DMS114 treated with DMSO at 0.1 percent for 48 hours (cell line): ENCODE results near the gene WSCD1.

Experiments
- DNase-seq: peaks from one replicate; lab custom pipeline; 2025; ENCODE audit not compliant: unreplicated experiment; lab: John Stamatoyannopoulos, UW

The WSCD1 gene

DNA sequence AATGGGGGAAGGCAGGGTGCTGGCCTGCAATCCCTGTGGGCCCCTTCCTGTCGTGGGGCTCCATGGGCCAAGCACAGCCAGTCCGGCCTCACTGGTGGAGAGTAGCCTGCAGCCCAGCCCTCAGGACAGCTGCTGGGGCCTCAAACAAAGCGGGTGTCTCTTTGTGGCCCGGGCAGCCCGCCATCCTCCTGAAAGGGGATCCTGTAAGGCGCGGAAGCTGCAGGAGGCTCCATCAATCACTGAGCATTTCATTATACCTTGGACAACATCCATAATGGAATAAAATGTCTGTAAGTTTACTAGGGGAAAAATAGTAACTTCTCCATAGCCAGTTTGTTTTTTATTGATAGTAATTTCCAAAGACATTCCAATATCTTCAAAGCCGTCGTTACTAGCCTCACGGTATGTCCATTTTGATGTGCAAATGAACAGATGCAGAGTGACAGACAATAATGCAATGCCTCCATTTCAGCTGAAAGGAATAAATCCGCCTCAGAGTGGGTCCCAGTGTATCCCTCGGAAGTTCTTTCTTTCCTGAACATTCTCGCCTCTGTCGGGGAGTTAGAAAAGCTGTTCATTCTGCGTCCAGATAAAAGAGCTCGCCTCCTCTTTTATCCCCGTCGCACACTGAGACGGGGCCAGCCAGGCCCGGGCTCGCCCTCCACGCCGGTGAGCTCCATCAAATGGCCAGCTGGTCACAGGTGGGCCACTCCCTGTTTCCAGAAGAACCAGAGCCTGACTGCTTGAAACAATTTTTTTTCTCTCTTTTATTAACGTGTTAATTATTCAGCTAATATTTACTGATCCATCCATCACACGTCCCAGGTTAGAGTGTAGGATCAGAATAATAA lies 14.4 kb downstream of the WSCD1 start:
- DNase-seq = no peak

DNA sequence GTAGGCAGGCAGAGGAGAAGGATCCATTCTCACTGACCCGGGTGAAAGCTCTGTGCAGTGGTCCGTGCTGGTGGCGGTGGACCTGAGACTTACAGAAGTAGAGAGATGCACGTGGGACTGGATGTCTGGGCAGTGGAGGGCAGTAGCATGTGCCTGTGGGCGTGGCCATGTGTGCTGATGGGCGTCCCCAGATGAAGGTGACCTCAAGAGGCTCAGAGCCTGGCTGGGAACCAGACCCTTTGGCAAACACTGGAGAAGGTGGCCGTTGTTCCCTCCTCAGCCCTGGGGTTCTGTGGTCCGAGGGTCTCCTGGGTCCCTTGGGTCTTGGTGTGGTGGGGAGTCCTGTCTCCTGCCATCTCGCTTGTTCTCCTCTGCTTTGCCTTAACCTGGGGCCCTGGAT lies 15.6 kb downstream of the WSCD1 start:
- DNase-seq = no peak

DNA sequence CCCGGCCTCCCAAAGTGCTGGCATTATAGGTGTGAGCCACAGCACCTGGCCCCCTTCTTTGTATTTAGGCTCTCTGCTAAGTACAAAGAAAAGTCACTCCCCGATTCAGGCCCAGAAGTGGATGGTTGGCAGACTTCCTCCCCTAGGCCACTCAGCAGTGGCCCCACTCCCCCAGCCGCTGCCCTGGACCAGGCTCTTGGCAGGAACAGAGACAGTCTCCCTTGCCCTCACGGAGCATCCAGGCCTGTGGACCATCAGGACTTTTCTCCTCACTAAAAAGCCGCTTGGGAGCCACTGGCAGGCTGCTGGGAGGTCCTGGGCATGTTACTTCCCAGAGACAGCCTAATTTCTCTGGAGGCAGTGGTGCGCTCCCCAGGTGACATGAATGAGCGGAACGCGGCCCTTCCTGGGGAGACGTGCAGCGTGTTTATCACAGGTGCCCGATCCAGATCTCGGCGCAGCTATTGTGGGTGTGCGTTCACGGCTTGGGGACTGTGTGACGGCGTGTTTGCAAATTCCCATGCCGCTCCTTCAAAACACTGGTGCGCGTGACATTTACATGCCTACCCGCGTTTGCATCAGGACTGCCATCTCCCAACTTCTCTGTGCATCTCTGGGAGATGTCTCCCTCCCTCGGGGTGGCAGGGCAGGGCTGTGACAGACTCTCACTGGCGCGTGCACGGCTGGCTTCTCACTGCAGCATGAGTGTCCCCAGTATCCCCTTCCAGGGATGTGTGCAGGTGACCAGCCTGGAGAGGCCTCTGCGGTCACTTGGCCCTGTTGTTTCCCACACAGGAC lies 16.6 kb downstream of the WSCD1 start:
- DNase-seq = no peak

DNA sequence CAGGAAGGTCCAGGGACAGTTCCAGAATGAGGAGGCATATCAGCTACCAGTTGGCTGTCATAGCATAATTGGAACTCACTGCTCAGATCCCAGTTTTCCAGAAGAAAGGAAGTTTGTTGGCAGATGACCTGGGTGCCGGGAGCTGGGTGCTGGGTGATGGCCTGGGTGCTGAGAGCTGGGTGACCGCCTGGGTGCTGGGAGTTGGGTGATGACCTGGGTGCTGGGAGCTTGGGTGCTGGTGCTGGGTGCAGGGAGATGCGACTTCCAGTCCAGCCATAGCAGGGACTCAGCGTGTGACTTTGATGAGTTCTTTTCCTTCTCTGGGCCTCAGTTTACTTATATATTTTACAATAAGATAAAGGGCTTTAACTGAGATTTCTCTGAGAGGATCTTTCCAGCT lies 18.0 kb downstream of the WSCD1 start:
- DNase-seq = no peak

DNA sequence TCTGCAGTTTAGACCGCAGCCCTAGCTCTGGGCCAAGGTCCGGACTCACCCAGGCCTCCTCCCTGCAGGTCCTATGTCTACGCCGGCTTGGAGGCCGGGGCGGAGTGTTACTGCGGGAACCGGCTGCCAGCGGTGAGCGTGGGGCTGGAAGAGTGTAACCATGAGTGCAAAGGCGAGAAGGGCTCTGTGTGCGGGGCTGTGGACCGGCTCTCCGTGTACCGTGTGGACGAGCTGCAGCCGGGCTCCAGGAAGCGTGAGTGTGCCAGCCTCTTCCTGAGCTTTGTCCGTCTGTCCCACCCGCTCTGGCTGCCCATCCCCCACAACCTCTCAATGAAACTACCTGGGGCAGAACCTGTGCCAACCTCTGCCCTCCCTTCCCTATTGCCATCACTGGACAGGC lies 20.1 kb downstream of the WSCD1 start:
- DNase-seq = no peak

DNA sequence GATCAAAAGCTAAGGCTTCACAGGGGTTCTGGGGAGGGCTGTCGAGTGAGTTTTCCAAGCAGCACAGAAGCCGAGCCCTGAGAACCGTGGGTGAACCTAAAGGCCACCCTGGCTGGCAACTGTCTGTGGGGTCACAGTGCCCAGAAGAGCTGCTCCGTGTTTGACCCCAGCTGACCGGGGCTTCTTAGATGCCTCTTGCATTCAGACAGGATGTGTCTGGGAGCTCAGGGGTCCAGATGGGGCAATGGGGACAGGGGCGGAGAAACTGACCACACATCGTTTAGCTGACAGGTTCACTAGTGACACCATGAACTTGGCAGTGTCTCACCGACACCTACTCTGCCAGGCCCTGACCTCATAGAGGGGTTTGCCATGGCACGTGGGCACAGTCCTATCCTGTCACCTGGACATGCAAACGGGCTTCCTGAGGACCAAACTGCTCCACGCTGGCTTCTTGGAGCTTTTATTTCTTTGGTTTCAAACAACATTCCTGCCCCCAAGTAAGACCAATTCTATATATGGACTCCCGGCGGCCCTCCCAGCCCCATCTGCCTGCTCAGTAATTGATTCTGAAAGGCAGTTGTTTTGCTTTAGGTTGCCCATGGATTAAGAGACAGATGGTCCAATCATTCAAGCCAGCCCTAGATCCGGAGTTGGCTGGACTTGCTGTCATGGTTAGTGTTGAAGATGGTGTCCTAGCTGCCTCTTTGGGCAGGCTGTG lies 22.2 kb downstream of the WSCD1 start:
- DNase-seq = no peak

DNA sequence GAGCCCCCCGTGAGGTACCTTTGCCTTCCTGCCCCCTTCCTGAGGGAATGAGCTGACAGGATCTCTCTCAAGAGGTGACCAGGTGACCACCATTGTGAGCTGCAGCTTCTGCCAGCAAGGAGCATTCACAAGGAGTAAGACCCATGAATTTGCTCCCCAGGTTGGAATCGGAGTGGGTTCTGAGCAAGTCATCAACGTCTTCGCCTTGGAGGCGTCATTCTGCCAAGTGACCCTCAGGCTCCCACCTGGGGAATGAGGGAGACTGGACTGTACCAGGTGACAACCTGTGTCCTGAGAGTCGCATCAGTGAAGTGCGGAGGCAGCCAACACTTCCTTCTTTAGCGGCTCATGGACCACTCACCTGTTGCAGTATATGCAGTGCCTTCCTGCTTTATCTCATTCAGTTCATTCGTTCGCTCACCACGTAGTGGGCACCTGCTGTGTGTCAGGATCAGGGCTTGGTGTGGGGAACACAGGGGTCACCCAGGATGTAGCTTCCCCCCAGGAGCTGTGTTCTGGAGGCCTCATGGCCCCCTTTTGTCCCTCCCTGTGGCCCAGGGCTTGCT lies 22.8 kb downstream of the WSCD1 start:
- no peak for DNase-seq

DNA sequence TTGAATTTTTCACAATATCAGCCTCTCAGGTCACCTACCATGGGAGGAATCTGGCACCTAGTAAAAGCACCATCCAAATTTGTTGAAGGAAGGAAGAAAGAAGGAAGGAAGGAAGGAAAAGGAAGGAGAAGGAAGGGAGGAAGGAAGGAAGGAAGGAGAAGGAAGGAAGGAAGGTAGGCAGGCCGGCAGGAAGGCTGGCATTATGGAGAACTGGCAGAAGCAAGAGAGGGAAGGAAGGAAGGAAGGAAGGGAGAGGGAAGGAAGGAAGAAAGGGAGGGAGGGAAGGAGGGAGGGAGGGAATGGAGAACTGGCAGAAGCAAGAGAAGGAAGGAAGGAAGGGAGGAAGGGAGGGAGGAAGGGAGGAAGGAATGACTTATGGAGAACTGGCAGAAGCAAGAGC lies 24.3 kb downstream of the WSCD1 start:
- no peak for DNase-seq

DNA sequence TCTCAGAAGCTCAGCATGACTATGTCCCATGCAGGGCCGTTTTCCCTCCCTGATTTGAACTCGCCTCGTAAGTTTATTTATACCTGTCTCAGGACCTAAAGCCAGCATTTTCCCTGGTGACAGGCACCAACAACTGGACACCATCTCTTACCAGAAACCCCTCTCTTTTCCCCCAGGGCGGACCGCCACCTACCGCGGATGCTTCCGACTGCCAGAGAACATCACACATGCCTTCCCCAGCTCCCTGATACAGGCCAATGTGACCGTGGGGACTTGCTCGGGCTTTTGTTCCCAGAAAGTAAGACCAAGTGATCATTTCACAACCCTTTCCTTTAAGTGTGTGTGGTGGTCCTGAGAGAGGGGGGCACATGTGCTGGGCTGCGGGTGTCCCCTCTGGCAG lies 24.7 kb downstream of the WSCD1 start:
- no peak for DNase-seq

DNA sequence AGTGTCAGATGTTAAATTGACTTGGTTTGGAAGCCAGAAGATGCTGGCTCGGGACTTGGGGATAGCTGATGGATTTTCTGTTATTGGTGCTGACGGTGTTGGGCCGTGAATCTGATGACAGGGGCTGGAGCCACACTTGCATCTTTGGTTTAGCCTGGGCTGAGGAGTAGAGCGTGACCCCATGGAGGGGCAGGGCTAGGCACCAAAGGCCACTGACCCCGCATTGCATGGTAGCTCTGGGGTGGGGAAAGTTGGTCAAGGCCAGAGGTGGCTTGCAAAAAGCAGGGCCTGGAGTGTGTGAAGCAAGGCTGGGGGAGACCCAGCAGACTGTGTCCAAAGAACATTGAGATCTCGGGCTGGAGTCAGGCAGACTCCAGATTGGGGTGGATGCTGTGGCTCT lies 25.3 kb downstream of the WSCD1 start:
- DNase-seq = no peak

DNA sequence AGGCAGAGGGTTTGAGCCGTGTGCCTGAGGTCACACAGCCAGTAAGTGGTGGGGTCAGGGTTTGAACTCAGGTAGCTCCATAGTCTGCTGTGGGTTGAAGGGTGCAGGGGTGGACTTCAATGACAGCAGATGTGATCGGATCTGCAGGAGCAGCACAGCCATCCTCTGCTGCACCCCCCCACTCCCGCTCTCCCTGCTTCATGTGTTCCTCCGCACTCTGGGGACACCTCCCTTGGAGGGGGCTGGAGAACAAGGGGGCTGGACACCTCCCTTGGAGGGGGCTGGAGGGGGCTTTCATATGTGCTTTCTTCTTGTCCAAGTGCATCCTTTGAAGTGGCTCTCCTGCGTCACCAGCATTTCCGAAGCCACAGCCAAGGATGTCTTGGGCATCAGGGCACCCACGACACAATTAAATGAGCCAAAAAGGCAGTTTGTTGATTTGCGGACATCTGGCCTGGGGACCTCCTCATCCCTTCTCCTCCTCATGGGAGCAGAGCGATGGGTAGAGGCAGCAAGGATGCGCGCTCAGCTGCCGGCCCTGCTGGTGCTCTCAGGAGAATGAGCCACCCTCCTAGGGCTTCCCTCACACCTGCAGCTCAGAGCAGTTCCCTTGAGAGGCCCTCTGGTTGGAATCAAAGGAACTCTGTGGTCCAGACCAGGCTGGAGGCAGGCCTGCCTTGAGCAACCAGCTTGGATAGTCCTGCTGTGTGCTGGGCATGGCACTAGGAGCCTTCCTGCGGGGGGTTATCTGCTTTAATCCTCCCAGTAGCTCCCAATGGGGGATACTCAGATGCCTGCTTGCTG lies 26.2 kb downstream of the WSCD1 start:
- DNase-seq = no peak

DNA sequence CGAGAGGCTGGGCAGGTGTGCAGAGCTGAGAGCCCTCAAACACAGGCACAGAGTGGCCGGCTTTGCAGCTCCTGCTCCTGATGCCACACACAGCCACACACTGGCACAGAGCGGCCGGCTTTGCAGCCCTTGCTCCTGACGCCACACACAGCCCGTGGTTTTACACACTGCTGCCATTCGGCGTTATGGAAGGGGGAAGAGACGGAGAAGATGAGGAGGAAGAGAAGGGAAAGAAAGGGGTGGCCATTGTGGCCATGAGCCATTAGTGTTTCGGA lies 26.8 kb downstream of the WSCD1 start:
- no peak for DNase-seq

DNA sequence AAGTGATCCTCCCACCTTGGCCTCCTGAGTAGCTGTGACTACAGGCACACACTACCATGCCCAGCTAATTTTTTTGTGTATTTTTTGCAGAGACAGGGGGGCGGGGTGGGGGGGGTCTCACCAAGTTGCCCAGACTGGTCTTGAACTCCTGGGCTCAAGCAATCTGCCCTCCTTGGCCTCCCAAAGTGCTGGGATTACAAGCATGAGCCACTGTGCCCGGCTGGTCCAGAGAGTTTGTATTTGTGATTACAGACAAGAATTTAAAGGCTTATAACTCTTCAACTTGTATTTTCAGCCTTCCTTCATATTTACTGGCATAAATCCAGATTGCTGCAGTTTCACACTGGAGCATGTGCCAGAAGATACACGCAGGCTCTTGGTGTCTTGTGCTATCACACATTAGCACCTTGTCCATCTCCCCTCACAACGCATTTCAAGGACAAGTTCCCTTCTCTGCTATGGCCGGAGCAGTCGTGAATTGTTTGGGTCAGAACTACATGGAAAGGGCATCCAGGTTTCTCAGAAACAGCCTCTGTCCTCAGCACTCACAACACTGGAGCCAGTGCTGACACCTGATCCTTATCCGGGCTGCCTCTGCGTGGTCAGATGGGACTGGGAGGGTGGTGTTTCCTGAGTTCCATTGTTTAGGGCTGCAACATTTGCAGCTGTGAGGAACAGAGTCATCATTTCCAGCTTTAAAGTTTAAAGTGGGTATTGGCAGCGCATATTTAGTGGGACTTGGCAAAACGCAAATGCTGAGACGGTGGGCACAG lies 28.1 kb downstream of the WSCD1 start:
- no peak for DNase-seq

DNA sequence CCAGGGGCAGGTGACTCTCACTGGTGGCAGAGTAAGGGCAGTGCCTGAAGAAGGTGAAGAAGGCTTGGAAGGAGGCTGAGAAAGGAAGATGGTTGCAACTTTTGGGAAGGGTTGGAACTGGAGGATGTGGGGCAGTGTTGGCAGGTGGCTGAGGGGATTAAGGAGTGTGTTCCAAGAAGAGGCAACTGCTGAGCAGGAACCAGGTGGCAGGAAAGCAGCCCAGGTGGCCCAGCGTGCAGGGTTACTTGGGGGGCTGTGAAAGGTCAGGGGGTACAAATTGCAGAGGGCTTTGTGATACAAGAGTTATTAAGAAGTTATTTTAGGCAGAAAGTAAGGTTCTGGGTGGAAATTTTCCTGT lies 28.6 kb downstream of the WSCD1 start:
- no peak for DNase-seq

DNA sequence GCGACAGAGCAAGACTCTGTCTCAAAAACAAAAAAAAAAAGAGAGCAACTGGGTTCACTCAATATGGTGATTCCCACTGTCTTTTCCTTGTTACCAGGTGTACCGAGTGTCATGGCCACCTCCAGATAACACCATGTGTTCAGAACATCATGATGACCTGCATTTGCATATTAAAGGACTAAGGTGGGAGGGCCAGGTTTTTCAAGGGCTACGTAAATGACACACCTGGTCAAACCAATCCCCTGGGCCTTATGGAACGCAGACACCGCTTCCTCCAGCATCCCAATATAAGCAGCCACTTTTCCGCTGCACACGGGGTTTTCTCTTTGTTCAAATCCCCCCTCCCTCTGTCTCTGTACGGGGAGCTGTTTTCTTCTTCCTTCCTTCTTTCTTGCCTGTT lies 29.3 kb downstream of the WSCD1 start:
- no peak for DNase-seq

DNA sequence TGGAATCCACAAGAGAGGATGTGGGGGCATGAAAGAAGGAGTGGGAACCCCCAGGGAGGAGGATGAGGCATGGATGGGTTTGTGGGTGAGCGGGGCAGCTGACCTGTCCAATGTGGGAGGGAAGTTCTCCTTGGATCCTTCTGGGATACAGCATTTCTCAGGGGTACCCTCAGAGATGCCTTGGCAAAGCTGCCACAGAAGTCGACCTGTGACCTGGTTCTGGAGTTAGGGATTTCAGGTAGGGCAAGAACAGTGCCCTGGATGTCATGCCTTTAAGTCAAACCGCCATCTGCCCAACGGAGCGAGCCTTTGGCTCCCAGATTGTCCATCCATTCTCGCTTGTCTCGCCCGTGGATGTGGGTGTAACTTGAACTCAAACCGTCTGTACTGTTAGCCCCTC lies 30.0 kb downstream of the WSCD1 start:
- no peak for DNase-seq

DNA sequence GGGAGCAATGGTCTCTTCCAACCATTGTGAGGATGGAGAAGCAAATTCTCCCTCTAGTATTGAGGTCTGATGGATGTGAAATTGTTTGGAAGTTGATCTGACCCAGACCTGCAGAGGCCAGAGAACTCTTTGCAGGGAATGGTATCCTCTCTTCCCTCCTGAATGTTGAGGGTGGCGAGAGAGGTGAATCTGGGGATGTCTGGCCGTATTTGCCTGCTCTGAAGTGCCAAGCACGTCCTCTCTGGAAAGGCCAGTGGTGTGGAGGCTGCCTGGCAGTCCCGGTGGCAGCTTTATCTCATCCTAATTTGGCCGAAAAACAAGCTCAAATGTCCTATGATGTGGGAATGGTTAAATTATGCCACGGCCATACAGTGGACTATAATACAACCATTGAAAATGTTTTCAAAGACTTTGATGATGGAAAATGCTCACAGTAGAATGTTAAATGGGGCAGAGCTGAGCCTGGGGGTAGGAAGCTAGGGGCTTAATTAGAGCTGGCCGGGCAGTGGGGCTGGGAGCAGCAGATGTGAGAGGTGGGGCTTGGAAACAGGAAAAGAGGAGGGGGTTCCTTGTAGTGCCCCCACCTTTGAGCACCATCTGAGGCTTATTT lies 30.8 kb downstream of the WSCD1 start:
- no peak for DNase-seq

DNA sequence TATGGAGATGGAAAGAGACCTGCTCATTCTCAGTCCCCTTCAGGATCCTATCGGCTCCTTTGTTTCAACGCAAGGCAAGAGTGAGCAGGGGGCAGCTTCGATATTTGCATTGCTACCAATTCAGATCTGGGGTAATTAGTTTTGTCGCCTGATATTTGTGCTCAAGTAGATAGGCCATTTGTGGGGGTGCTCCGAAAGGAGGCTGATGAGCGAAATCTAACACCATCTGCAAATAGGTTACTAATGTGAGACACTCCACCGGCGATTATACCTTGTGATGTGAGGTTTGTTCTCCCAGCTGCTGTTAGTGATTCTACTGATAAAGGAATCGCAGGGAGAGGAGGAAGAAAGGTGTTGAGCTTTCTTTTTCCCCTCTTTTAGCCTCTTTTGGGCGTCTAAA lies 31.5 kb downstream of the WSCD1 start:
- no peak for DNase-seq

DNA sequence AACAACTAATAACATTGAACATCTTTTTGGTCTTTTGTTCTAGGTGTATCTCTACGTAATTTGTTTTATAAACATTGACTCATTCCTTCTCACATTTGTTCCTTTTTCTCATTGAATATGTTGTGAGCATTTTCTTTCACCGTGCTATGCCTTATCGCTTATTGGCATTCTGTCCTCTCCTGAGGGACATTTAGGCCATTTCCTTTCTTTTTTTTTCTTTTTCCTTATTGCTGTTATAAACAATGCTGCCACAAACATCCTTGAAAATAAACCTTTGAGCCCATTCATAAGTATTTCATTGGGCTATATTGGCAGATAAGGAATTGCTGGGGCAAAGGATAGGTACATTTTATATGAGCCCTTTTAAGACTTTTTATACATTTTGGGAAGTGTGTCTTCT lies 32.4 kb downstream of the WSCD1 start:
- no peak for DNase-seq
